Measurements from ENCODE around the gene HINT2. TPM values are rescaled to one million over a fixed set of nuclear protein-coding genes. Genes with fewer than 3 reads are reported as not detected.

HINT2 gene
- 72.7 and 94.8 TPM in 2 replicates for total RNA-seq (2014; rRNA removed; shearing (Covaris generic))

GRCh38 chr9:35814841-35815543, at the start of gene HINT2:
HINT2 (minus strand) TSS chr9:35815042; CDS start chr9:35814979, 63 bp downstream.
- peak; percentile 99 for DNase-seq (ENCODE audit: low read depth)

GRCh38 chr9:35863583-35863982, 48.7 kb upstream of the HINT2 start:
- no peak for DNase-seq (ENCODE audit: low read depth)

GRCh38 chr9:35862328-35862727, 47.5 kb upstream of the HINT2 start:
- DNase-seq (ENCODE audit: low read depth): no peak

GRCh38 chr9:35861161-35861897, 46.5 kb upstream of the HINT2 start:
- no peak for DNase-seq (ENCODE audit: low read depth)

GRCh38 chr9:35859990-35860339, 45.1 kb upstream of the HINT2 start:
- no peak for DNase-seq (ENCODE audit: low read depth)

- peak; percentile 61 for DNase-seq (ENCODE audit: low read depth)
These were observed 44.6 kb upstream of the HINT2 start for GRCh38 chr9:35859310-35859989.

- DNase-seq (ENCODE audit: low read depth): no peak
These were observed 43.6 kb upstream of the HINT2 start for GRCh38 chr9:35858458-35858857.

GRCh38 chr9:35856882-35857281, 42.0 kb upstream of the HINT2 start:
- DNase-seq (ENCODE audit: low read depth): no peak

- DNase-seq (ENCODE audit: low read depth): no peak
These were observed 41.4 kb upstream of the HINT2 start for GRCh38 chr9:35856206-35856605.

GRCh38 chr9:35854091-35854762, 39.4 kb upstream of the HINT2 start:
- DNase-seq (ENCODE audit: low read depth): no peak

GRCh38 chr9:35852876-35853865, 38.3 kb upstream of the HINT2 start:
- DNase-seq (ENCODE audit: low read depth): no peak

- DNase-seq (ENCODE audit: low read depth): no peak
These were observed 37.5 kb upstream of the HINT2 start for GRCh38 chr9:35852267-35852815.

GRCh38 chr9:35847792-35848572, 33.1 kb upstream of the HINT2 start:
- DNase-seq (ENCODE audit: low read depth): peak; percentile 80

GRCh38 chr9:35845824-35846771, 31.3 kb upstream of the HINT2 start:
- no peak for DNase-seq (ENCODE audit: low read depth)

- DNase-seq (ENCODE audit: low read depth): peak; percentile 87
These were observed 29.9 kb upstream of the HINT2 start for GRCh38 chr9:35844628-35845270.

- DNase-seq (ENCODE audit: low read depth): no peak
These were observed 28.0 kb upstream of the HINT2 start for GRCh38 chr9:35842795-35843194.

GRCh38 chr9:35842020-35842745, 27.3 kb upstream of the HINT2 start:
- no peak for DNase-seq (ENCODE audit: low read depth)

- DNase-seq (ENCODE audit: low read depth): no peak
These were observed 26.7 kb upstream of the HINT2 start for GRCh38 chr9:35841645-35841900.

Measured in Daoy (cell line).